Common myeloid progenitor, CD34-positive (primary cell): ENCODE data around the gene HBP1.

Experiments used
- CTCF ChIA-PET: fragments of 350-600 bp; sonication (Branson Sonifier 250); formaldehyde crosslinking; loops from one replicate; lab custom pipeline; 2021; ENCODE audit warnings: antibody characterized with exemption; lab: Charles Lee
- POLR2A ChIA-PET: fragments of 350-600 bp; sonication (Branson Sonifier 250); formaldehyde crosslinking; loops from one replicate; lab custom pipeline; 2021; ENCODE audit warnings: antibody characterized with exemption; lab: Charles Lee
- DNase-seq, 3 donors: peaks; one replicate each; pipeline versions ENCODE4 v3.0.0 to v3.0.0-alpha.2; 2013
- H3K27ac ChIP-seq, 2 experiments: 1 replicate in 1 of 2; 2 replicates in 1 of 2; pipeline ENCODE4 v1.7.0; 2013; ENCODE audit warnings: inconsistent platforms in 2 of 2, low read length in 2 of 2, mild to moderate bottlenecking in 2 of 2, low read depth in 1 of 2, moderate library complexity in 1 of 2; ENCODE audit not compliant: severe bottlenecking in 2 of 2, insufficient read depth in 1 of 2, poor library complexity in 1 of 2
- H3K27me3 ChIP-seq, 5 experiments: replicated peaks in 2 of 5; 1 replicate in 3 of 5; 2 replicates in 2 of 5; pipeline versions ENCODE4 v1.6.1 to v1.7.0; 2013; ENCODE audit warnings: low read length in 4 of 5, mild to moderate bottlenecking in 2 of 5, moderate library complexity in 2 of 5, inconsistent platforms in 1 of 5; ENCODE audit not compliant: insufficient read depth in 5 of 5, control insufficient read depth in 4 of 5
- H3K36me3 ChIP-seq, 4 experiments: 1 replicate in 2 of 4; 2 replicates in 2 of 4; pipeline versions ENCODE4 v1.6.1 to v1.7.0; 2013; ENCODE audit warnings: low read length in 3 of 4, control low read depth in 1 of 4, mild to moderate bottlenecking in 1 of 4; ENCODE audit not compliant: control insufficient read depth in 4 of 4, insufficient read depth in 4 of 4
- H3K4me1 ChIP-seq, 4 experiments: 1 replicate in 3 of 4; 2 replicates in 1 of 4; pipeline versions ENCODE4 v1.6.1 to v1.7.1; 2013; ENCODE audit warnings: low read length in 3 of 4, mild to moderate bottlenecking in 3 of 4, control low read depth in 1 of 4, inconsistent platforms in 1 of 4, moderate library complexity in 1 of 4; ENCODE audit not compliant: control insufficient read depth in 4 of 4, insufficient read depth in 4 of 4; ENCODE audit errors: control extremely low read depth in 1 of 4
- H3K4me3 ChIP-seq, 7 experiments: 1 replicate in 4 of 7; 2 replicates in 3 of 7; pipeline versions ENCODE4 v1.5.1 to v1.7.0; 2013; ENCODE audit warnings: mild to moderate bottlenecking in 7 of 7, low read length in 6 of 7, moderate library complexity in 6 of 7, inconsistent platforms in 2 of 7, low read depth in 2 of 7, control low read depth in 1 of 7; ENCODE audit not compliant: insufficient read depth in 4 of 7, control insufficient read depth in 1 of 7; ENCODE audit errors: extremely low read depth in 1 of 7
- H3K9me3 ChIP-seq, 5 experiments: 1 replicate in 4 of 5; 2 replicates in 1 of 5; pipeline versions ENCODE4 v1.6.1 to v1.7.1; 2013; ENCODE audit warnings: low read length in 4 of 5, mild to moderate bottlenecking in 2 of 5, inconsistent platforms in 1 of 5, low read depth in 1 of 5, moderate library complexity in 1 of 5; ENCODE audit not compliant: control insufficient read depth in 4 of 5, insufficient read depth in 2 of 5; ENCODE audit errors: control extremely low read depth in 1 of 5
- WGBS: methylation state at CpG from one replicate; pipeline ENCODE4 v1.1.5; 2013; ENCODE audit not compliant: insufficient coverage; 5-methylcytosine and 5-hydroxymethylcytosine counted together

The HBP1 gene

DNA sequence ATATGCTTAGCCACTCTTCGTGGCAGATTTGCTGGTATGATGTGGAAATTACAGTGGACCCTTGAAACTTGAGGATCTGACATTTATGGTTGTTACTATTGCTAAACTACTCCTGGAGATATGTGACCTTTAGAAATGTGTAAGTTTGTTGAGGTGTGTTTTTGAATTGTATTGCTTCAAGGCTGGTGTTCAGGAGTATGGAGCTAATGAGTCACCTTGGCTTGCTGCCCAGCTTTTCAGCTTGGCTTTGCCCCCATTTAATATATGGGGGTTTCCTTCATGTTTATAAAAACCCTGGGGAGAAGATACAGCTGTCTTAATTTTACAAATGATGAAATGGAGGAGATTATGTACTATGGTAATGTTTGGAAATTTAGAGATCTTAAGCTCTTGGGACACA, 11.6 kb downstream of the HBP1 start:
- Histone ChIP-seq H3K4me3 (no peak overlapping the region), H3K4me1 (peaks cover 0 to 14% (median 5%) of the 10 kb centered on the region in 4 experiments), H3K36me3 (peaks cover 16 to 40% (median 23%) of the 10 kb centered on the region in 4 experiments), H3K27me3 (no peaks in the 10 kb centered on the region), H3K9me3 (no peaks in the 10 kb centered on the region), H3K27ac (no peak overlapping the region)
- WGBS, result 91% methylated on average over 1 of the region's 1 CpG
- ChIA-PET POLR2A (interaction anchor here (1.7 to 1.8 kb wide), 2 partner anchors 11 to 12 kb away, joined by 4 to 5 read pairs; partner anchors contain the start of gene HBP1), CTCF (interaction anchor here (1.2 to 2.7 kb wide), 5 partner anchors 9 to 32 kb away, joined by 4 to 12 read pairs (median 6); partner anchors contain the start of gene HBP1)
- DNase-seq, result peak; percentile 41 to 80 (median 76)

DNA sequence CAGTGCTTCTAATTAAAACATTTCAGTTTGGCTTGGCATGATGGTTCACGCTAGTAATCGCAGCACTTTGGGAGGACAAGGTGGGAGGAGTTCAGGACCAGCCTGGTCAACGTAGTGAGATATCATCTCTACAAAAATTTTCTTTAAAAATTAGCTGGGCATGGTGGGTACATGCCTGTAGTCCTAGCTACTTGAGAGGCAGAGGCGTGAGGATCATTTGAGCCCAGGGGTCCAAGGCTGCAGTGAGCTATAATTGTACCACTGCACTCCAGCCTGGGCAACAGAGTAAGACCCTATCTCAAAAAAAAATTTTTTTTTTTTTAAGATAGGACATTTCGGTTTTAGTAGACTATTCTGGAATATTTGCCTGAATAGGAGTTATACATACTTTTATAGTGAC, 12.4 kb downstream of the HBP1 start:
- peak overlapping the region in 1 of 7 experiments; percentile 11 for H3K4me3 ChIP-seq
- no peak overlapping the region for H3K27ac ChIP-seq
- H3K27me3 ChIP-seq, result no peaks in the 10 kb centered on the region
- CTCF ChIA-PET, result interaction anchor here (1.7 to 2.7 kb wide), 4 partner anchors 8 to 18 kb away, joined by 6 to 12 read pairs (median 6); partner anchors contain the start of gene HBP1
- POLR2A ChIA-PET, result interaction anchor here (1.7 to 1.8 kb wide), 2 partner anchors 11 to 13 kb away, joined by 4 to 5 read pairs; partner anchors contain the start of gene HBP1
- DNase-seq, result no peak
- H3K9me3 ChIP-seq, result no peaks in the 10 kb centered on the region
- no CpG with 5 or more reads among the region's 5 CpGs for WGBS
- peaks cover 0 to 14% (median 5%) of the 10 kb centered on the region in 4 experiments for H3K4me1 ChIP-seq
- H3K36me3 ChIP-seq, result peaks cover 20 to 48% (median 29%) of the 10 kb centered on the region in 4 experiments

DNA sequence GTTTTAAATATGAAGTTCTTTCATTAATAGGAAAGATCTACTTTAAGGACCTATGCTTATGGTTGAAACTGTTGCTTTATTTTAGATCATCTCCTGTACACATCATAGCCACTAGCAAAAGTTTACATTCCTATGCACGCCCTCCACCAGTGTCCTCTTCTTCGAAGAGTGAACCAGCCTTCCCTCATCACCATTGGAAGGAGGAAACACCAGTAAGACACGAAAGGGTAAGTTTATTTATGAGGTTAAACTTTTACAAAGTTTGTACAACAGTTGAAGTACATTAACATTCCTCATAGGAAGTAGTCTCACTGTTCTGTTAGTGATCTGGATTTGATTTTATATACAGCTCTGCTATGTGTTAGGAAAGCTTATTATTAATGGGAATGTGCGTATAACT, 16.9 kb downstream of the HBP1 start:
- WGBS, result no CpG with 5 or more reads among the region's 4 CpGs

DNA sequence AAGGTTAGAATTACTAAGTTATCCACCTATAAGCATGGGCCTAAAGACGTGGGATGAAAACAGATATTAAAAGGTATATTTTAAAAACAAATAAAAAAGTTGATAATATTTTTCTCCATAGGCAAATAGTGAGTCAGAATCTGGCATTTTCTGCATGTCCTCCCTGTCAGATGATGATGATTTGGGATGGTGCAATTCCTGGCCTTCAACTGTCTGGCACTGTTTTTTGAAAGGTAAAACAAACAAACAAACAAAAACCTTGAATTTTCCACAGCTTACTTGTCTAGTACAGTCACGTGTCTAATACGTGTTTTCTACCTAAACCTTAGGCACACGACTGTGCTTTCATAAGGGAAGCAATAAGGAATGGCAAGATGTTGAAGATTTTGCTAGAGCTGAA, 17.4 kb downstream of the HBP1 start:
- H3K4me3 ChIP-seq, result no peak overlapping the region
- H3K36me3 ChIP-seq, result peaks cover 47 to 94% (median 56%) of the 10 kb centered on the region in 4 experiments
- no peaks in the 10 kb centered on the region for H3K9me3 ChIP-seq
- WGBS, result 100% methylated on average over 2 of the region's 4 CpGs
- CTCF ChIA-PET, result interaction anchor here (2.2 kb wide), 1 partner anchor 12 kb away, joined by 8 read pairs; no protein-coding TSS in a partner anchor
- no peaks in the 10 kb centered on the region for H3K27me3 ChIP-seq
- H3K27ac ChIP-seq, result no peak overlapping the region
- no peak for DNase-seq
- no peaks in the 10 kb centered on the region for H3K4me1 ChIP-seq
- POLR2A ChIA-PET, result no interaction called here

More for the DNA sequence above, 16.9 kb downstream of the HBP1 start:
- no peak for DNase-seq
- CTCF ChIA-PET, result interaction anchor here (2.2 kb wide), 1 partner anchor 12 kb away, joined by 8 read pairs; no protein-coding TSS in a partner anchor
- Histone ChIP-seq H3K36me3 (peaks cover 44 to 92% (median 55%) of the 10 kb centered on the region in 4 experiments), H3K27me3 (no peaks in the 10 kb centered on the region), H3K4me1 (peaks cover 0 to 5% (median 0%) of the 10 kb centered on the region in 4 experiments), H3K9me3 (no peaks in the 10 kb centered on the region), H3K4me3 (no peak overlapping the region), H3K27ac (no peak overlapping the region)
- POLR2A ChIA-PET, result interaction anchor here (0.6 kb wide), 1 partner anchor 15 kb away, joined by 3 read pairs; no protein-coding TSS in a partner anchor

DNA sequence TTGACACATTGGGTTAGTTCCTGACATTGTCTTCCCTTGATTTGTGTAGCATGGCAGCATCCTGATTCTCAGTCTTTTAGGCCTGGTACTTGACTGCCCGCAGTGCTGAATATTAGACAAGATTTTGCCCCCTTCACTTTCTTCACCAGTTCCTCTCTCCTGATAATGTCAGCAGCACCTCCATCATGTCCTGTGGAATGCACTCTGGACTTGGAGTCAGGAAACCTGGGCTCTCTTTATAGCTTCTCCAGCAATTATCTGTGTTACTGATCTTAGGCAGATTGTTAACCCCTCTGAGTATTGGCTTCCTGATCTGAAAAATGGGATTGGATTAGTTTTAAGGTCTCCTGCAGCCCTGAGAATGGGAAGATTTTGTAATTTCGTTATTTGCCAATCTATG, 19.0 kb downstream of the HBP1 start:
- no peak overlapping the region for H3K27ac ChIP-seq
- DNase-seq, result no peak
- WGBS, result 100% methylated on average over 2 of the region's 2 CpGs
- ChIA-PET CTCF (interaction anchor here (2.2 kb wide), 1 partner anchor 14 kb away, joined by 8 read pairs; no protein-coding TSS in a partner anchor), POLR2A (no interaction called here)
- no peak overlapping the region for H3K4me3 ChIP-seq
- H3K27me3 ChIP-seq, result no peaks in the 10 kb centered on the region
- no peaks in the 10 kb centered on the region for H3K9me3 ChIP-seq
- H3K4me1 ChIP-seq, result no peaks in the 10 kb centered on the region
- H3K36me3 ChIP-seq, result peaks cover 44 to 93% (median 58%) of the 10 kb centered on the region in 4 experiments

DNA sequence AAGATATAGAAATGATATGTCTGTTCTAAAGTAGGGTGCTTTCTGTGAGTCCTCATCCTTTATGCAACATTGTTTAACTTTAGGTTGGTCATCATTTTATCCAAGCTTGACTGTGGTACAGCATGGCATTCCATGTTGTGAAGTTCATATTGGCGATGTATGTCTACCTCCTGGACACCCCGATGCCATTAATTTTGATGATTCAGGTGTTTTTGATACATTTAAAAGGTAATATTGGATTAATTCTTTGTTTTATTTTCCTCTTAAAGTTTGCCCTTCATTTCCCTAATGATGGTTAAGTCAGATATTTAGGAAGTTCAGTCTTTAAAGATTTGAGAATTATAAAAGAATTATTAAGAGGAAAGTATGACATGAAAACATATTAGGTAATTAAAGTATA, 21.3 kb downstream of the HBP1 start:
- WGBS, result 100% methylated on average over 2 of the region's 2 CpGs
- Histone ChIP-seq H3K9me3 (no peaks in the 10 kb centered on the region), H3K27ac (no peak overlapping the region), H3K4me3 (no peak overlapping the region), H3K36me3 (peaks cover 40 to 77% (median 50%) of the 10 kb centered on the region in 4 experiments), H3K27me3 (no peaks in the 10 kb centered on the region), H3K4me1 (peaks cover 0 to 2% (median 0%) of the 10 kb centered on the region in 4 experiments)
- CTCF ChIA-PET, result interaction anchor here (1.4 to 1.6 kb wide), 4 partner anchors 9 to 12 kb away, joined by 3 to 6 read pairs (median 6); no protein-coding TSS in a partner anchor
- POLR2A ChIA-PET, result interaction anchor here (0.7 kb wide), 1 partner anchor 7 kb away, joined by 3 read pairs; no protein-coding TSS in a partner anchor
- no peak for DNase-seq

DNA sequence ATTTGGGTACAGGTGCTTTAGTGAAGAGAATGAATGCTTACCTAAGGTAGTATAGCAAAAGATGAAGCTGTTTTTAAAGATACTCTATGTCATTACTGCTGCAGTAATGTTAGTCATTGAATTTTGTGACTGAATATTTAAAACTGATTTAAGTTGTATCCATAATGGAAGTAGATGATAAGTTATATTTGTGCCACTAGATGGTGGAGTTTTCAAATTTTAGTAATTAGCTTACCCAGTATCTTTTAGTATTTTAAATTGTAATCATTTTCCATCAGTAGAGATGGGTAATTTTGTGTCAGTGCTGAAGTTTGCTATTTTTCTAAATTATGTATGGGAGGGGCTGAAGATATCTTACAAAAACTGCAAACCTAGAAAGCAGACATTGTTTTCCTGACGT, 25.2 kb downstream of the HBP1 start:
- ChIA-PET POLR2A (interaction anchor here (1.2 kb wide), 1 partner anchor 24 kb away, joined by 9 read pairs; no protein-coding TSS in a partner anchor), CTCF (interaction anchor here (0.9 to 2.7 kb wide), 11 partner anchors 9 to 699 kb away, joined by 3 to 11 read pairs (median 4); no protein-coding TSS in a partner anchor)
- no CpG with 5 or more reads among the region's 1 CpG for WGBS

More for the DNA sequence above, 25.2 kb downstream of the HBP1 start:
- Histone ChIP-seq H3K36me3 (peaks cover 26 to 73% (median 52%) of the 10 kb centered on the region in 4 experiments), H3K4me3 (no peak overlapping the region), H3K4me1 (peaks cover 0 to 2% (median 0%) of the 10 kb centered on the region in 4 experiments), H3K9me3 (no peaks in the 10 kb centered on the region), H3K27me3 (no peaks in the 10 kb centered on the region), H3K27ac (no peak overlapping the region)
- no peak for DNase-seq
